Measurements from ENCODE around the gene GAREM2. TPM values are rescaled to one million over a fixed set of nuclear protein-coding genes. Genes with fewer than 3 reads are reported as not detected.

The GAREM2 gene
- total RNA-seq, 4 donors from 2014 or later, result 0.49 to 2.8 (median 1.9) TPM

DNA sequence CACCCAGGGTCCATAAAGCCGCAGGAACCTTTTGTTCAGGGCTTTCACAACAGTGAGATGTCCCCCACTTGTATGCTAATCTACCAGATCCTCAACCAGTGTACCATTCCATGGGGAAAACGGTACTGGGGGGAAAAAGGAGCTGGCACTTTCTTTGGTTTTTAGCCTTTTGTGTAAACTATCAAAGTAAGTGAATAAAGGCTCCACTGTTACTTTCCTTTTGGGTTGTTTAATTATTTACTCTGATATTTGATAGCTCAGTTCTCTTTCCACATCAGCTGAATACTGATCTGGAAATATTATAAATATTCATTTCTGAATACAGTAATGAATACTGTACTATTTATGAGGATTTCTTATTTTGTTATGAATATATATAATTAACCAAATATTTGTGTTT, 51.2 kb downstream of the GAREM2 start:
- peaks cover 24% of the 10 kb centered on the region in 2 donors for H3K36me3 ChIP-seq
- WGBS, 2 donors, result 91 to 94% methylated on average over 2 of the region's 2 CpGs
- no peak for DNase-seq
- no peaks in the 10 kb centered on the region for H3K27me3 ChIP-seq
- H3K9me3 ChIP-seq, result no peaks in the 10 kb centered on the region
- no peak overlapping the region for H3K27ac ChIP-seq
- H3K4me3 ChIP-seq (replicated peaks in 1 of 3), result no peak overlapping the region
- intact Hi-C loops (cut with DNase I), result no loop called here
- TF ChIP-seq CTCF (IDR thresholded peaks at IDR 0.05) (no peak), POLR2A (IDR thresholded peaks at IDR 0.05) (no peak)
- H3K4me1 ChIP-seq, result no peaks in the 10 kb centered on the region

GRCh38 chr2:26229595-26229994, 56.7 kb downstream of the GAREM2 start:
- Histone ChIP-seq H3K36me3 (peaks cover 52 to 72% of the 10 kb centered on the region in 2 donors), H3K9me3 (no peaks in the 10 kb centered on the region), H3K4me3 (replicated peaks in 1 of 3) (no peak overlapping the region), H3K4me1 (no peaks in the 10 kb centered on the region), H3K27me3 (no peaks in the 10 kb centered on the region), H3K27ac (no peak overlapping the region)
- DNase-seq, result no peak
- 96 to 98% methylated on average over 3 of the region's 3 CpGs for WGBS, 2 donors
- intact Hi-C loops (cut with DNase I), result no loop called here
- TF ChIP-seq CTCF (IDR thresholded peaks at IDR 0.05) (no peak), POLR2A (IDR thresholded peaks at IDR 0.05) (no peak)

- Histone ChIP-seq H3K36me3 (peaks cover 60 to 78% of the 10 kb centered on the region in 2 donors), H3K4me1 (no peaks in the 10 kb centered on the region), H3K27ac (no peak overlapping the region), H3K27me3 (no peaks in the 10 kb centered on the region), H3K4me3 (replicated peaks in 1 of 3) (no peak overlapping the region), H3K9me3 (no peaks in the 10 kb centered on the region)
- 96 to 100% methylated on average over 2 of the region's 2 CpGs for WGBS, 2 donors
- intact Hi-C loops (cut with DNase I), result no loop called here
- DNase-seq, result no peak
- TF ChIP-seq POLR2A (IDR thresholded peaks at IDR 0.05) (no peak), CTCF (IDR thresholded peaks at IDR 0.05) (no peak)
These were observed 57.9 kb downstream of the GAREM2 start for GRCh38 chr2:26230806-26231205.

- H3K36me3 ChIP-seq, result peaks cover 42 to 60% of the 10 kb centered on the region in 2 donors
- DNase-seq, result no peak
- H3K4me1 ChIP-seq, result peaks cover 0 to under 1% of the 10 kb centered on the region in 2 donors
- H3K27me3 ChIP-seq, result no peaks in the 10 kb centered on the region
- H3K4me3 ChIP-seq (replicated peaks in 1 of 3), result no peak overlapping the region
- intact Hi-C loops (cut with DNase I), result loop anchor here (5.0 kb wide), 1 partner anchor 92 kb away; no protein-coding TSS in a partner anchor
- WGBS, 2 donors, result 92 to 93% methylated on average over 9 of the region's 9 CpGs
- H3K27ac ChIP-seq, result no peak overlapping the region
- TF ChIP-seq CTCF (IDR thresholded peaks at IDR 0.05), result peak in 2 of 6 experiments; percentile 23 to 29
- TF ChIP-seq POLR2A (IDR thresholded peaks at IDR 0.05), result no peak
- H3K9me3 ChIP-seq, result no peaks in the 10 kb centered on the region
These were observed 62.2 kb downstream of the GAREM2 start for GRCh38 chr2:26235089-26235488.

GRCh38 chr2:26237868-26238267, 65.0 kb downstream of the GAREM2 start:
- no peaks in the 10 kb centered on the region for H3K9me3 ChIP-seq
- DNase-seq, result no peak
- TF ChIP-seq POLR2A (IDR thresholded peaks at IDR 0.05), result no peak
- H3K27ac ChIP-seq, result no peak overlapping the region
- H3K36me3 ChIP-seq, result peaks cover 35 to 38% of the 10 kb centered on the region in 2 donors
- no peak overlapping the region for H3K4me3 ChIP-seq (replicated peaks in 1 of 3)
- H3K4me1 ChIP-seq, result peaks cover 4 to 23% of the 10 kb centered on the region in 2 donors
- intact Hi-C loops (cut with DNase I), result loop anchor here (5.0 kb wide), 1 partner anchor 89 kb away; no protein-coding TSS in a partner anchor
- H3K27me3 ChIP-seq, result no peaks in the 10 kb centered on the region
- WGBS, 2 donors, result 91 to 100% methylated on average over 1 of the region's 1 CpG

All from thyroid gland (tissue), 4 donors.